Skeletal muscle satellite cell (primary cell): ENCODE measurements around the gene USP6.
"Not testable (repeated sequence)": the region's sequence is repeated elsewhere in the genome, so short reads cannot be mapped to it uniquely, and the experiment has no call there.

Experiments
- H3K27me3 ChIP-seq: 2 replicates; pipeline ENCODE4 v1.7.0; 2013; ENCODE audit warnings: low read length; ENCODE audit not compliant: control insufficient read depth, insufficient read depth
- H3K36me3 ChIP-seq: 2 replicates; pipeline ENCODE4 v1.7.0; 2013; ENCODE audit warnings: mild to moderate bottlenecking, control low read depth, low read length; ENCODE audit not compliant: insufficient read depth
- H3K4me1 ChIP-seq: 2 replicates; pipeline ENCODE4 v1.7.0; 2013; ENCODE audit warnings: low read length; ENCODE audit not compliant: control insufficient read depth, insufficient read depth
- H3K4me2 ChIP-seq: 2 replicates; pipeline ENCODE4 v1.7.0; 2013; ENCODE audit warnings: mild to moderate bottlenecking, low read length
- H3K4me3 ChIP-seq: 2 replicates; pipeline ENCODE4 v1.7.0; 2013; ENCODE audit warnings: low read length
- H3K9ac ChIP-seq: 2 replicates; pipeline ENCODE4 v1.7.0; 2013; ENCODE audit warnings: mild to moderate bottlenecking, low read depth, low read length, moderate library complexity
- H3K9me3 ChIP-seq: replicated peaks from 2 replicates; pipeline ENCODE4 v1.7.0; 2013; ENCODE audit warnings: mild to moderate bottlenecking, control low read depth, low read length

The USP6 gene

GRCh38 chr17:5097101-5097834 lies 18.6 kb upstream of the USP6 start:
- Histone ChIP-seq H3K9ac (no peak overlapping the region), H3K4me2 (no peak overlapping the region), H3K36me3 (no peaks in the 10 kb centered on the region), H3K9me3 (peaks cover 56% of the 10 kb centered on the region), H3K27me3 (peaks cover 13% of the 10 kb centered on the region), H3K4me3 (no peak overlapping the region), H3K4me1 (no peaks in the 10 kb centered on the region)

DNA sequence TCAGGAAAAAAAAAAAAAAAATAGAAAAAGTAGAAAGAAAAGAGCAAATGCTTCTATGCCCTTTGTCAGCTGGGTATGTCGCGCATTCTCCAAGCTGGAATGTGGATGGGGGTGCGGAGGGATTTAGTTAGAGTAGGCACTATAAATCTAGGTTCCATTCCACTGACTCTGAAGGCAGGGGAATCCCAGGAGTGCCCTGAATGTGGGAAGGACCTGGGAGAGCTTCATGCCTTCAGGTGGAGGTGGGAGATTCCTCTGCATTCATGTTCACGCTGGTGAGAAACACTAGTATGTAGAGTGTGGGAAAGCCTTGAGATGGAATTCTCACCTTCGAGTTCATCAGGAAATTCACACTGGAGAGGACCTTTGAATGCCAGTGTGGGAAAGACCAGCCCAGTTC lies 16.6 kb upstream of the USP6 start:
- Histone ChIP-seq H3K27me3 (peaks cover 13% of the 10 kb centered on the region), H3K4me2 (no peak overlapping the region), H3K9me3 (peaks cover 38% of the 10 kb centered on the region), H3K4me3 (no peak overlapping the region), H3K4me1 (no peaks in the 10 kb centered on the region), H3K9ac (no peak overlapping the region), H3K36me3 (no peaks in the 10 kb centered on the region)

GRCh38 chr17:5100832-5101231 lies 15.0 kb upstream of the USP6 start:
- Histone ChIP-seq H3K4me1 (no peaks in the 10 kb centered on the region), H3K9me3 (peaks cover 33% of the 10 kb centered on the region), H3K27me3 (peaks cover 13% of the 10 kb centered on the region), H3K4me3 (no peak overlapping the region), H3K9ac (no peak overlapping the region), H3K36me3 (peaks cover 5% of the 10 kb centered on the region), H3K4me2 (no peak overlapping the region)

DNA sequence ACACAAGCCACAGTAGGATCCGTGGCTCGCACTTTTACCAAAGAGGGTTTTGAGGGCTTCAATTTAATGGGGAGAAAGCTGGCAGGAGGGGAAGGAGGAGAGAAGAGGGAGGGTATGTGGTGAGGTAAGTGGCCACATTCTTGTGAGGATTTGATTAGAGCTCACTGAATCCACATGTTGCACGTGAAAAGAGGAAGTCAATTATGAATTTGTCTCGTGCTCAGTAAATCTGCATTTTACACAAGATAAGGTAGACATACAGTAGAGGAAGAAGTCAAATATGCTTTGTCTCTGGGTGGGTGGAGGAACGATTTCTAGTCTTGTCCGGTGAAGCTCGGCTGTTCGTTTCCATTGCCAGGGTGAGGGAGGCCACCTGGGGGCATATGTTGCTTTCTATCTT lies 5.0 kb upstream of the USP6 start:
- H3K9me3 ChIP-seq = peaks cover 9% of the 10 kb centered on the region
- H3K9ac ChIP-seq = peak overlapping the region; percentile 80
- H3K27me3 ChIP-seq = peaks cover 6% of the 10 kb centered on the region
- peaks cover 27% of the 10 kb centered on the region for H3K36me3 ChIP-seq
- peaks cover 6% of the 10 kb centered on the region for H3K4me1 ChIP-seq
- peak overlapping the region; percentile 94 for H3K4me2 ChIP-seq
- H3K4me3 ChIP-seq = peak overlapping the region; percentile 93

DNA sequence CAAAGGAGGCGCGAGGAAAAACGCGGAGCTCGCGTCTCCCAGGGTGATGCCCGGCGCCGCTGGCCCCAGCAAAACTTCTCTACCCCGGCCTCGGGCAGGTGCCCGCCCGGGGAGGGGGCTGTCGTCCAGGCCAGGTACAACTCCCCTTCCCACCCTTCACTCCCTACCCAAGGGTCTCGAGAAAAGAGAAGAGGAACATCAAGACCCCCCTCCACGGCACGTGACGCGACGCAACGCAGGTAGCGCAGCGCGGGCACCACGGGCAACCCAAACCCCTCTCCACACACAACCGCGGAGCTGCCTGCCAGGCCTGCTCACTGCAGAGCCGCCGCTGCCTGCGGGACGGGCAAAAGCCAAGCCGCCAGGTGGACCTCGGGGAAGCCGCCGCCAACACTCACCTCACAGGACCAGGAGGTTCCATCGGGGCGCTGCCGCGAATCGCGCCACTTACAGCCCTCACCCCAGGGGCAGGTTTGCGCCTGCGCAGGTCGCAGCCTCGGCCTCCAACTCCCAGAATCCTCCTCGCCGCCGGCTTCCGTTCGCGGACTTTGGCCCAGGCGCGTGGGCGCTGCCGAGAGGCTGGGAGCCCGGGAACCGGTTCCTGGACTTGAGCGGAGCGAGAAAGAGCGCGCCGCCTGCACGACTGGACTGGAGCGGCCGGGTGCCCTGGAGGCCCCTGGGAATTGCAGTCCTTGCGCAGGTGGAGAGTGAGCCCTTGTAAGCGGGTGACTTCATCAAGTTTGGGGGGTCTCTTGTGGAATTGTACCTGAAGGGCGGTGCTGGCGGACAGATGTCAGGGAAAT lies 4.2 kb upstream of the USP6 start, which contains the start of gene ZNF232:
TSS of gene ZNF232 (minus strand) at position 477 of the 803 bp plus-strand sequence. CDS start at position 421, 56 bp downstream.
- peak within 1 kb of the TSS; percentile 94 for H3K4me2 ChIP-seq
- peak within 1 kb of the TSS; percentile 80 for H3K9ac ChIP-seq
- H3K27me3 ChIP-seq = peaks cover 14% of the 10 kb centered on the region
- peak within 1 kb of the TSS; percentile 93 for H3K4me3 ChIP-seq
- peaks cover 19% of the 10 kb centered on the region for H3K36me3 ChIP-seq
- peaks cover 3% of the 10 kb centered on the region for H3K9me3 ChIP-seq
- peaks cover 6% of the 10 kb centered on the region for H3K4me1 ChIP-seq

DNA sequence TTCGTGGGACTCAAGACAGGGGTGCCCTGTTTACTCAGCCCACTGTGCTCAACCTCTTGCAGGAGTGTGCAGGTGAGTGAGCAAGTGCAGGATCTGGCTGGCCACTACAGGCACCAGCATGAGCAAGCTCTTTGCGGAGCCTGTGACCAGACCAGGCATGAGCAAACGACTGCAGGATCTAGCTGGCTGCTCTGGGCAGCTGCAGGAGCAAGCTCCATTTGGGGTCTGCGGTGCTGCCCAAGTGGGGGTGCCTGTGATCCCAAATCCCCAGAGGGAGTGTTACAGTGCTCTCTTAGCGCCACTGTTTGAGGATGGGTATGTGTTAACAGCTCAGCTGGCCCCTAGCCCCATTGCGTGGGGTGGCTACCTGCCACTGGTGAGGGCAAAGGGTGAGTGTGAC lies 2.4 kb downstream of the USP6 start:
- no peak overlapping the region for H3K4me3 ChIP-seq
- H3K9me3 ChIP-seq = no peaks in the 10 kb centered on the region
- no peaks in the 10 kb centered on the region for H3K36me3 ChIP-seq
- H3K27me3 ChIP-seq = peaks cover 58% of the 10 kb centered on the region
- H3K4me2 ChIP-seq = no peak overlapping the region
- H3K9ac ChIP-seq = no peak overlapping the region
- peaks cover 5% of the 10 kb centered on the region for H3K4me1 ChIP-seq

GRCh38 chr17:5120036-5120435 lies 4.2 kb downstream of the USP6 start:
- H3K27me3 ChIP-seq = peaks cover 72% of the 10 kb centered on the region
- H3K9me3 ChIP-seq = no peaks in the 10 kb centered on the region
- peaks cover 5% of the 10 kb centered on the region for H3K4me1 ChIP-seq
- no peak overlapping the region for H3K9ac ChIP-seq
- no peak overlapping the region for H3K4me2 ChIP-seq
- H3K36me3 ChIP-seq = no peaks in the 10 kb centered on the region
- H3K4me3 ChIP-seq = no peak overlapping the region

GRCh38 chr17:5120436-5121185 lies 4.8 kb downstream of the USP6 start:
- H3K36me3 ChIP-seq, H3K4me2 ChIP-seq, H3K9me3 ChIP-seq, H3K4me1 ChIP-seq, H3K9ac ChIP-seq, H3K4me3 ChIP-seq: not testable (repeated sequence)
- H3K27me3 ChIP-seq = peaks cover 68% of the 10 kb centered on the region

- H3K4me1 ChIP-seq = peaks cover 5% of the 10 kb centered on the region
- H3K9ac ChIP-seq = no peak overlapping the region
- H3K27me3 ChIP-seq = peaks cover 64% of the 10 kb centered on the region
- H3K4me2 ChIP-seq = no peak overlapping the region
- H3K36me3 ChIP-seq = no peaks in the 10 kb centered on the region
- H3K9me3 ChIP-seq = no peaks in the 10 kb centered on the region
- no peak overlapping the region for H3K4me3 ChIP-seq
Observed at GRCh38 chr17:5121186-5121841, 5.5 kb downstream of the USP6 start.

- not testable (repeated sequence) for H3K36me3 ChIP-seq, H3K9me3 ChIP-seq, H3K4me1 ChIP-seq
- H3K4me3 ChIP-seq = peak overlapping the region; percentile 73
- H3K27me3 ChIP-seq = peaks cover 58% of the 10 kb centered on the region
- peak overlapping the region; percentile 85 for H3K4me2 ChIP-seq
- peak overlapping the region; percentile 65 for H3K9ac ChIP-seq
Observed at GRCh38 chr17:5122056-5122455, 6.2 kb downstream of the USP6 start.
